Neutrophil (primary cell): Measurements from ENCODE around the gene TMEM106B.

Experiments
- H3K27ac ChIP-seq: fragments of 200-600 bp; sonication (generic); 2 replicates; pipeline ENCODE4 v1.5.1; 2016; ENCODE audit warnings: mild to moderate bottlenecking, moderate library complexity
- H3K27me3 ChIP-seq: fragments of 200-600 bp; sonication (generic); 2 replicates; pipeline ENCODE4 v1.6.0; 2016; ENCODE audit warnings: mild to moderate bottlenecking
- H3K36me3 ChIP-seq: fragments of 200-600 bp; sonication (generic); 2 replicates; pipeline ENCODE4 v1.5.1; 2017
- H3K4me1 ChIP-seq, 2 experiments: fragments of 200-600 bp in 1 of 2; sonication (generic) in 1 of 2; 1 replicate in 1 of 2; 2 replicates in 1 of 2; pipeline versions ENCODE4 v1.5.1 to v1.6.1; 2013 to 2016; ENCODE audit warnings: low read depth in 1 of 2, low read length in 1 of 2, mild to moderate bottlenecking in 1 of 2, moderate library complexity in 1 of 2; ENCODE audit not compliant: control insufficient read depth in 1 of 2, insufficient read depth in 1 of 2
- H3K4me3 ChIP-seq, 2 experiments: fragments of 200-600 bp in 1 of 2; sonication (generic) in 1 of 2; 1 replicate in 1 of 2; 2 replicates in 1 of 2; pipeline ENCODE4 v1.5.1; 2013 to 2016; ENCODE audit warnings: low read depth in 1 of 2, low read length in 1 of 2, mild to moderate bottlenecking in 1 of 2, moderate library complexity in 1 of 2
- H3K9me3 ChIP-seq: fragments of 200-600 bp; sonication (generic); 2 replicates; pipeline ENCODE4 v1.5.1; 2016
- TF ChIP-seq, protein P1 (sequence below): fragments of 200-600 bp; sonication (generic); IDR thresholded peaks from 2 replicates; pipeline ENCODE4 v1.5.1; 2016; ENCODE audit warnings: antibody characterized with exemption

Gene TMEM106B

DNA sequence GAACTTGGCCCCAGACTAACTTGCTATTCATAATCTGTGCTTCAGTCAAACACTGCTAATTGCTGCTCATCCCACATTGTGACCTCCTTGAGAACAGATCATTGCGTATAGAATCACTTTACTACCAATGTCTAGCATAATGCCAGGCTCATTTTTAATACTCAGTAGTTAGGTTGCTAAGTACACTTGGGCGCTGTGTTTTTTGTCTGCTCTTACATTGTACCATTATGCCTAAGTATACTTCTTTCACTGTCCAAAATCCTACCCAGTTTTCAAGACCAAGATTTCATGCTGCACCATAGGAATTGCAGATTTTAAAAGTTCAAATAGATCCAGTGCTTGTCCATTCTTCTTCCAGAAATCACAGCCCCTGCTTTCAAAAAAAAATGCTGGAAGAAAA, 32.8 kb upstream of the TMEM106B start:
- TF ChIP-seq, protein P1, sequence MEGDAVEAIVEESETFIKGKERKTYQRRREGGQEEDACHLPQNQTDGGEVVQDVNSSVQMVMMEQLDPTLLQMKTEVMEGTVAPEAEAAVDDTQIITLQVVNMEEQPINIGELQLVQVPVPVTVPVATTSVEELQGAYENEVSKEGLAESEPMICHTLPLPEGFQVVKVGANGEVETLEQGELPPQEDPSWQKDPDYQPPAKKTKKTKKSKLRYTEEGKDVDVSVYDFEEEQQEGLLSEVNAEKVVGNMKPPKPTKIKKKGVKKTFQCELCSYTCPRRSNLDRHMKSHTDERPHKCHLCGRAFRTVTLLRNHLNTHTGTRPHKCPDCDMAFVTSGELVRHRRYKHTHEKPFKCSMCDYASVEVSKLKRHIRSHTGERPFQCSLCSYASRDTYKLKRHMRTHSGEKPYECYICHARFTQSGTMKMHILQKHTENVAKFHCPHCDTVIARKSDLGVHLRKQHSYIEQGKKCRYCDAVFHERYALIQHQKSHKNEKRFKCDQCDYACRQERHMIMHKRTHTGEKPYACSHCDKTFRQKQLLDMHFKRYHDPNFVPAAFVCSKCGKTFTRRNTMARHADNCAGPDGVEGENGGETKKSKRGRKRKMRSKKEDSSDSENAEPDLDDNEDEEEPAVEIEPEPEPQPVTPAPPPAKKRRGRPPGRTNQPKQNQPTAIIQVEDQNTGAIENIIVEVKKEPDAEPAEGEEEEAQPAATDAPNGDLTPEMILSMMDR, result no peak
- H3K9me3 ChIP-seq, result no peaks in the 10 kb centered on the region
- no peak overlapping the region for H3K4me3 ChIP-seq
- no peaks in the 10 kb centered on the region for H3K27me3 ChIP-seq
- H3K27ac ChIP-seq, result no peak overlapping the region
- H3K4me1 ChIP-seq, result no peaks in the 10 kb centered on the region
- no peaks in the 10 kb centered on the region for H3K36me3 ChIP-seq

DNA sequence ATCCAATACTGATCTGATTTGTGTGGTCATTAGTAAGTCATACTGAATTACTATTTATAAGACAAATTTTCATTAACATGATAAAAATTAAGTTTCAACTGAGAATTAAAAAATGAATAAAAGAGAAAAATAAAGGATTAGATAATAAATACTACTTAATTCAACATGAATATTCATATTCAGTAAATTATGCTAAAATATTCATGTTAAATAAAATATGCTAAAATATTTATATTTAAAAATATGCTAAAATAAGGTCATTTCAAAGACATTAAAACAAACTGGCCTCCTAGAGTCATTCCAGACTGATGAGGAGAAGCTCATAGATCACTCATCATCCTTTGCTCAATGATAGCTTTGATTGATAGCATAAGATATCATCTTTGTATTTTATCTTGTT, 16.7 kb upstream of the TMEM106B start:
- TF ChIP-seq, protein P1, result no peak
- H3K9me3 ChIP-seq, result no peaks in the 10 kb centered on the region
- H3K36me3 ChIP-seq, result no peaks in the 10 kb centered on the region
- no peaks in the 10 kb centered on the region for H3K4me1 ChIP-seq
- no peaks in the 10 kb centered on the region for H3K27me3 ChIP-seq
- no peak overlapping the region for H3K4me3 ChIP-seq
- no peak overlapping the region for H3K27ac ChIP-seq

DNA sequence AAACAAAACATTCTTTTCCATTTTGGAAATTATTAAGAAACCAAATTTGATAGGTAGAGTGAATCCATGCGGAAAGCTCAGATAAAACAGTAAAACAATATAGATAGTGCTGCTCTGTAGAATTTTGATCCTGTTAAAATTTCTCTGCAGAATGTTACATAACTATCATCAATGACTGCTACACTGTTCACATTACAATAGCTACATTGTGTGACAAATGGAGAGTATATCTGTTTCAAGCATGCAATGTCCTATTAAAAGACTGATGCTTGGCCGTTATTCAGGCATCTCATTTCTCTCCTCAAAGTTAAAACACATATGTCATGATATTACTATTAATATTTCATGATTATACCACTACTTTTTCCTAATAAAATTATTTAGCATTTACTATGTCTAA, 14.7 kb upstream of the TMEM106B start:
- Histone ChIP-seq H3K4me1 (no peaks in the 10 kb centered on the region), H3K4me3 (no peak overlapping the region), H3K27me3 (no peaks in the 10 kb centered on the region), H3K27ac (no peak overlapping the region), H3K36me3 (no peaks in the 10 kb centered on the region), H3K9me3 (no peaks in the 10 kb centered on the region)
- TF ChIP-seq, protein P1, result no peak

DNA sequence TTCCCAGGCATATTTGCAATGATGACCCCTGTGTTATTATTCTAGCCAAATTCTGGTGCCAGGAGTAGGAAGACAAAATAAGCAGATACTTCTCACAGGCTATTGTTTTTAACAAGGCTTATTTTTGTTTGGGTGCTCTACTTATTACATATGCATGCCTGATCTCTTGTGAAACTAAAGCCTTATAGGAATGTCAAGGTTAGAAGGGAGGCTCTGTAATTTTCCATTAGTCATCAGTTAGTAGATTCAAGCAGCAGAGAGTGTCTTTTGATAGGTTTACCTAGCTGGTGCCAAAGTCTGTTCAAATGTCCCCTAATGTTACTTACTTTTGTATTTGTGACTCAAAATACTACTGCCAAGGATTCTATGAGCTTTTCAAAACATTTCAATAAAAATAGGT, 11.7 kb upstream of the TMEM106B start:
- Histone ChIP-seq H3K36me3 (no peaks in the 10 kb centered on the region), H3K27ac (no peak overlapping the region), H3K4me3 (no peak overlapping the region), H3K9me3 (no peaks in the 10 kb centered on the region), H3K27me3 (no peaks in the 10 kb centered on the region), H3K4me1 (no peaks in the 10 kb centered on the region)
- TF ChIP-seq, protein P1, result no peak

DNA sequence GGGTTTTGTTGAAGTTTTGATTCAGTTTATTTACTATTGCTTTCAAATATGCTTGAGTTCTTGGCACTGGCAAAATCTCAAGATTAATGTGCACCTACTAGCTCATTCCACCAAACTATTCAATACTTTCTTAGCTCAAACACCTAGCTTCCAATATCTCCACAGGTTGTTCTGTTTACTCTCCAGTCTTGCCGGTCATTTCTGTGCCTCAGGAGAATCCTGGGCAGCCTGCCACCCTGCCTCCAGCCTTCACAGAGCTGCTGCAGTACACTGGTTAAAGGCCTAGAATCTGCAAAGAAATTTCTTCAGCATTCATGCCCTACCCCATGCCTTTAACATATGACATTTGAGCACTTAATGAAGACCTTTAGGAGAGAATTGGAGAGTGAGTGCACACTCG, 4.0 kb upstream of the TMEM106B start:
- TF ChIP-seq, protein P1, result no peak
- no peaks in the 10 kb centered on the region for H3K36me3 ChIP-seq
- H3K27me3 ChIP-seq, result peaks cover 54% of the 10 kb centered on the region
- no peaks in the 10 kb centered on the region for H3K9me3 ChIP-seq
- H3K27ac ChIP-seq, result no peak overlapping the region
- no peak overlapping the region for H3K4me3 ChIP-seq
- peaks cover 6 to 14% of the 10 kb centered on the region in 2 experiments for H3K4me1 ChIP-seq

DNA sequence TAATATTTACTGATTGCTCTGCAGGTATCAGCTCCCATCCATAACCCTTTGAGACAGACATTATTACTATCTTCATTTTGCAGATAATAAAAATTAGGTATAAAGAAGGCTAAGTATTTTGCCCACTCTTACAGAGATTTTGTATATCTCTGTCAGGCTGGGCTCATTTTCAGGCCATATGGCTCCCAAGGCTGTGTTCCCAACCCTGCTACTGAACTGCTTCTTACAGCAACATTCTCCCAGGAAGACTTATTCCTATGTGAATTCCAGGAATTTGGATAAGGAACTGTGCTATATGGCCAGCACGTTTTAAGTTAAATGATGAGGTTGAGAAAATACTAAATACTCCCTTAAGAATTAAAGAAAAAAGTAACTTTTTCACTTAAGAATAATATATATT, 1.9 kb upstream of the TMEM106B start:
- no peaks in the 10 kb centered on the region for H3K9me3 ChIP-seq
- H3K4me3 ChIP-seq, result no peak overlapping the region
- peaks cover 54% of the 10 kb centered on the region for H3K27me3 ChIP-seq
- H3K4me1 ChIP-seq, result peaks cover 9 to 16% of the 10 kb centered on the region in 2 experiments
- TF ChIP-seq, protein P1, result no peak
- H3K27ac ChIP-seq, result no peak overlapping the region
- H3K36me3 ChIP-seq, result no peaks in the 10 kb centered on the region
